ENCODE data around the gene ACSF2. TPM values are rescaled to one million over a fixed set of nuclear protein-coding genes. Genes with fewer than 3 reads are reported as not detected.
A peak's percentile ranks its signal among the peaks of the same experiment; 100 is the strongest.
"Not testable (repeated sequence)": the region's sequence is repeated elsewhere in the genome, so short reads cannot be mapped to it uniquely, and the experiment has no call there.

Gene ACSF2
- total RNA-seq, 1 donor from 2014 or later, result 17.9 TPM

DNA sequence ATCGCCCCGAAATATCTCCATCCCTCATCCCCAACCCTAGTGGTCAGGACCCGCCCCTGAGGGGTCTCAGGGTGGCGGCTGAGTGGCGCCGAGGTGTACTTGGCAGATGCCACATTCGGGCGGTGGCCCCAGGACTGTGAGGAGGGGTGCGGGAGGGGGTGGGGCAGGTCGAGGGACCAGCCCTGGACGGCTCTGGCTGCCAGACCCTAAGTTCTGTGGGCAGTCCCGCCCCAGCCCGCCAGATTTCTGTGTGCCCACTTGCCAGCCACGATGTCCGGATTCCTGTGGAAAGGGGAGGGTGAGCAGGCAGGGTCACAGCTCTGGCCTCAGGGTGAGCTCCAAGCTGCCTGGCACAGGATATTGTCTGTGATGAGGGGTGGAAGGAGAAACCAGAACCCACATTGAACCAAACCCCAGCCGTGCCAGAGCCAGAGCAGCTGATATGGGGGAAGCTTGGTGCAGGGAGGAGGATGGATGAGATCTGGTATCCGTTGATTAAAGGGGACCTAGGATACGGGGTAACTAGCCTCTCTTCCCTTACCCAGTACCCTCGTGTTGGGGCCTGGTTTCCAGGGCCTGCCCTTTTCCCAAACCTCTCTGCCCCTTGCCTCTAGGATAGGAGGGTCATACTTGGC is 43.8 kb downstream of the ACSF2 start:
- no peaks in the 10 kb centered on the region for H3K9me3 Mint-ChIP-seq
- DNase-seq, result no peak
- no peak overlapping the region for H3K27ac Mint-ChIP-seq
- H3K4me3 Mint-ChIP-seq, result no peak overlapping the region
- TF ChIP-seq CTCF (IDR thresholded peaks at IDR 0.05), result no peak
- intact Hi-C loops (cut with micrococcal nuclease), result no loop called here
- peaks cover 10% of the 10 kb centered on the region for H3K27me3 Mint-ChIP-seq
- POLR2A ChIA-PET, result no interaction called here
- CTCF ChIA-PET, result no interaction called here
- ATAC-seq (ENCODE audit: low read depth), result no peak
- peaks cover 18% of the 10 kb centered on the region for H3K36me3 Mint-ChIP-seq (ENCODE audit: low read depth)
- peaks cover 37% of the 10 kb centered on the region for H3K4me1 Mint-ChIP-seq

GRCh38 chr17:50470426-50470825 is 44.4 kb downstream of the ACSF2 start:
- intact Hi-C loops (cut with micrococcal nuclease), result no loop called here
- POLR2A ChIA-PET, result interaction anchor here (0.6 kb wide), 1 partner anchor 485 kb away, joined by 3 read pairs; no protein-coding TSS in a partner anchor
- TF ChIP-seq CTCF (IDR thresholded peaks at IDR 0.05), result no peak
- H3K27ac Mint-ChIP-seq, result no peak overlapping the region
- peaks cover 17% of the 10 kb centered on the region for H3K36me3 Mint-ChIP-seq (ENCODE audit: low read depth)
- CTCF ChIA-PET, result interaction anchor here (1.1 kb wide), 1 partner anchor 9 kb away, joined by 3 read pairs; no protein-coding TSS in a partner anchor
- no peaks in the 10 kb centered on the region for H3K9me3 Mint-ChIP-seq
- peaks cover 32% of the 10 kb centered on the region for H3K4me1 Mint-ChIP-seq
- H3K27me3 Mint-ChIP-seq, result peaks cover 10% of the 10 kb centered on the region
- no peak for ATAC-seq (ENCODE audit: low read depth)
- H3K4me3 Mint-ChIP-seq, result peak overlapping the region; percentile 11
- DNase-seq, result no peak

- Mint-ChIP-seq H3K9me3 (no peaks in the 10 kb centered on the region), H3K27me3 (peaks cover 11% of the 10 kb centered on the region), H3K4me1 (peaks cover 25% of the 10 kb centered on the region), H3K27ac (no peak overlapping the region), H3K36me3 (ENCODE audit: low read depth) (peaks cover 17% of the 10 kb centered on the region), H3K4me3 (no peak overlapping the region)
- ChIA-PET POLR2A (interaction anchor here (0.6 kb wide), 1 partner anchor 485 kb away, joined by 3 read pairs; no protein-coding TSS in a partner anchor), CTCF (interaction anchor here (1.1 kb wide), 1 partner anchor 8 kb away, joined by 3 read pairs; no protein-coding TSS in a partner anchor)
- DNase-seq (no peak), ATAC-seq (ENCODE audit: low read depth) (no peak)
- intact Hi-C loops (cut with micrococcal nuclease), result no loop called here
- no peak for TF ChIP-seq CTCF (IDR thresholded peaks at IDR 0.05)
Measured at GRCh38 chr17:50471009-50471905, 45.2 kb downstream of the ACSF2 start.

DNA sequence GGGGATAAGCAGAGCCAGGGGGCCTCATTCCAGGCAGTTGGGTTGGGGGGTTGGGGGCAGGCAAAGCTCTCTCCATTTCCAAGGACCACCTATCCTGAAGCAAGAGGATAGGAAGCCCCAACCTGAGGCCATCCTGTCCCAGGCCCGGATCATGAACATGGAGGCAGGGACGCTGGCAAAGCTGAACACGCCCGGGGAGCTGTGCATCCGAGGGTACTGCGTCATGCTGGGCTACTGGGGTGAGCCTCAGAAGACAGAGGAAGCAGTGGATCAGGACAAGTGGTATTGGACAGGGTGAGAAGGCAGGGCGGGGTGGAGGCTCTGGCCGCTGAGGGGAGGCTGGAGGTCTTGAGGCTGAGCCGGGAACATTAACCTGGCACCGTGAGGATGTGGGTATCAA is 46.3 kb downstream of the ACSF2 start:
- CTCF ChIA-PET, result interaction anchor here (1.4 kb wide), 1 partner anchor 75 kb away, joined by 3 read pairs; the partner anchor contains the start of gene LRRC59
- peaks cover 13% of the 10 kb centered on the region for H3K27me3 Mint-ChIP-seq
- intact Hi-C loops (cut with micrococcal nuclease), result no loop called here
- DNase-seq (no peak), ATAC-seq (ENCODE audit: low read depth) (no peak)
- no peak overlapping the region for H3K4me3 Mint-ChIP-seq
- H3K36me3 Mint-ChIP-seq (ENCODE audit: low read depth), result peaks cover 17% of the 10 kb centered on the region
- POLR2A ChIA-PET, result interaction anchor here (0.5 kb wide), 1 partner anchor 201 kb away, joined by 3 read pairs; no protein-coding TSS in a partner anchor
- H3K4me1 Mint-ChIP-seq, result peaks cover 15% of the 10 kb centered on the region
- H3K9me3 Mint-ChIP-seq, result no peaks in the 10 kb centered on the region
- TF ChIP-seq CTCF (IDR thresholded peaks at IDR 0.05), result no peak
- no peak overlapping the region for H3K27ac Mint-ChIP-seq

DNA sequence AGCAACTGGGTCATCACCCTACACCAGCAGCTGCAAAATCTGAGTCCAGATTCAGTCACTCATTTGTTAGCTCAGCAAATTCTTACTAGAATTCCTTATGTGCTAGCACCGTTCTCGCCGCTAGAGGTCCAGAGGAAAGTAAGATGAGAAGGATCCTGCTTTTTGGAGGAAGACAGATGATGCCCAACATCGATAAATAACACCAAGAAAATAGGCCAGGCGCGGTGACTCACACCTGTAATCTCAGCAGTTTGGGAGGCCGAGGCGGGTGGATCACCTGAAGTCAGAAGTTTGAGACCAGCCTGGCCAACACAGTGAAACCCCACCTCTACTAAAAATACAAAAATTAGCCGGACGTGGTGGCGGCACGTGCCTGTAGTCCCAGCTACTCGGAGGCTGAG is 46.7 kb downstream of the ACSF2 start:
- POLR2A ChIA-PET; H3K4me3 Mint-ChIP-seq; H3K27ac Mint-ChIP-seq; intact Hi-C loops (cut with micrococcal nuclease); ATAC-seq (ENCODE audit: low read depth); DNase-seq; H3K9me3 Mint-ChIP-seq: not testable (repeated sequence)
- H3K36me3 Mint-ChIP-seq (ENCODE audit: low read depth), result peaks cover 17% of the 10 kb centered on the region
- CTCF ChIA-PET, result interaction anchor here (1.4 kb wide), 1 partner anchor 75 kb away, joined by 3 read pairs; the partner anchor contains the start of gene LRRC59
- peaks cover 10% of the 10 kb centered on the region for H3K27me3 Mint-ChIP-seq
- peaks cover 10% of the 10 kb centered on the region for H3K4me1 Mint-ChIP-seq

Data from activated B cell treated with CpG ODN at 0.5 μM for 24 hours (primary cell).